ENCODE data around the gene MICAL3.
"Not testable (repeated sequence)": the region's sequence is repeated elsewhere in the genome, so short reads cannot be mapped to it uniquely, and the experiment has no call there.

The MICAL3 gene

GRCh38 chr22:18024956-18025720 lies 777 bp upstream of the MICAL3 start:
- TF ChIP-seq CTCF (IDR thresholded peaks at IDR 0.05), result no peak
- no peak for TF ChIP-seq ZFX (IDR thresholded peaks at IDR 0.05; ENCODE audit: borderline replicate concordance)
- H3K27ac ChIP-seq, result peak overlapping the region; percentile 77; the same call in 1 of the 2 replicates

- no peak for TF ChIP-seq CTCF (IDR thresholded peaks at IDR 0.05)
- no peak for TF ChIP-seq ZFX (IDR thresholded peaks at IDR 0.05; ENCODE audit: borderline replicate concordance)
- H3K27ac ChIP-seq, result peak overlapping the region; percentile 77
Measured at GRCh38 chr22:18023509-18024275, 669 bp downstream of the MICAL3 start.

- TF ChIP-seq CTCF (IDR thresholded peaks at IDR 0.05) (no peak), ZFX (IDR thresholded peaks at IDR 0.05; ENCODE audit: borderline replicate concordance) (no peak)
- H3K27ac ChIP-seq, result peak overlapping the region; percentile 77
Measured at GRCh38 chr22:18022876-18023275, 1.5 kb downstream of the MICAL3 start.

- TF ChIP-seq ZFX (IDR thresholded peaks at IDR 0.05; ENCODE audit: borderline replicate concordance) (no peak), CTCF (IDR thresholded peaks at IDR 0.05) (no peak)
- no peak overlapping the region for H3K27ac ChIP-seq
Measured at GRCh38 chr22:18021431-18021830, 2.9 kb downstream of the MICAL3 start.

GRCh38 chr22:18020743-18021142 lies 3.6 kb downstream of the MICAL3 start:
- not testable (repeated sequence) for H3K27ac ChIP-seq

- no peak overlapping the region for H3K27ac ChIP-seq
Measured at GRCh38 chr22:18013947-18014346, 10.4 kb downstream of the MICAL3 start.

GRCh38 chr22:18013436-18013835 lies 10.9 kb downstream of the MICAL3 start:
- H3K27ac ChIP-seq, result no peak overlapping the region
- no peak for TF ChIP-seq ZFX (IDR thresholded peaks at IDR 0.05; ENCODE audit: borderline replicate concordance)
- TF ChIP-seq CTCF (IDR thresholded peaks at IDR 0.05), result no peak

More at GRCh38 chr22:18013947-18014346, 10.4 kb downstream of the MICAL3 start:
- TF ChIP-seq CTCF (IDR thresholded peaks at IDR 0.05) (no peak), ZFX (IDR thresholded peaks at IDR 0.05; ENCODE audit: borderline replicate concordance) (no peak)
